Measurements from ENCODE around the gene TBC1D24. TPM values are rescaled to one million over a fixed set of nuclear protein-coding genes. Genes with fewer than 3 reads are reported as not detected.

The TBC1D24 gene
- total and polyA plus RNA-seq, 2 donors (not counting 1 experiment from before 2014, with no cell fraction given): 7.1 to 9.4 TPM

- peaks cover 0 to 53% (median 33%) of the 10 kb centered on the region in 4 experiments for H3K27me3 ChIP-seq (replicated peaks in 1 of 4; ENCODE audit: control extremely low read depth in 1 of 4, control insufficient read depth in 3 of 4, insufficient read depth in 4 of 4, low read length in 3 of 4)
- no peaks in the 10 kb centered on the region for H3K9me3 Mint-ChIP-seq (ENCODE audit: insufficient read depth)
- no peaks in the 10 kb centered on the region for H3K36me3 ChIP-seq (replicated peaks in 1 of 2; ENCODE audit: control extremely low read depth in 1 of 2, control insufficient read depth in 1 of 2, extremely low read depth in 1 of 2, insufficient read depth in 2 of 2, low read length in 1 of 2)
- peak overlapping the region in 1 of 5 experiments; percentile 55 for H3K4me3 ChIP-seq (ENCODE audit: control extremely low read depth in 1 of 5, extremely low read depth in 1 of 5, insufficient read depth in 1 of 5, low read depth in 2 of 5, low read length in 4 of 5)
- peak overlapping the region; percentile 76 for H3K4me3 Mint-ChIP-seq
- H3K4me1 ChIP-seq (ENCODE audit: control insufficient read depth in 2 of 2, insufficient read depth in 2 of 2, low read length in 2 of 2): peaks cover 59 to 67% of the 10 kb centered on the region in 2 donors
- POLR2A ChIA-PET: interaction anchor here (0.6 to 1.8 kb wide), 3 partner anchors 10 to 46 kb away, joined by 3 to 11 read pairs (median 4); partner anchors contain the start of gene TEDC2
- ATAC-seq (ENCODE audit: low read depth): no peak
- TF ChIP-seq, protein P1, sequence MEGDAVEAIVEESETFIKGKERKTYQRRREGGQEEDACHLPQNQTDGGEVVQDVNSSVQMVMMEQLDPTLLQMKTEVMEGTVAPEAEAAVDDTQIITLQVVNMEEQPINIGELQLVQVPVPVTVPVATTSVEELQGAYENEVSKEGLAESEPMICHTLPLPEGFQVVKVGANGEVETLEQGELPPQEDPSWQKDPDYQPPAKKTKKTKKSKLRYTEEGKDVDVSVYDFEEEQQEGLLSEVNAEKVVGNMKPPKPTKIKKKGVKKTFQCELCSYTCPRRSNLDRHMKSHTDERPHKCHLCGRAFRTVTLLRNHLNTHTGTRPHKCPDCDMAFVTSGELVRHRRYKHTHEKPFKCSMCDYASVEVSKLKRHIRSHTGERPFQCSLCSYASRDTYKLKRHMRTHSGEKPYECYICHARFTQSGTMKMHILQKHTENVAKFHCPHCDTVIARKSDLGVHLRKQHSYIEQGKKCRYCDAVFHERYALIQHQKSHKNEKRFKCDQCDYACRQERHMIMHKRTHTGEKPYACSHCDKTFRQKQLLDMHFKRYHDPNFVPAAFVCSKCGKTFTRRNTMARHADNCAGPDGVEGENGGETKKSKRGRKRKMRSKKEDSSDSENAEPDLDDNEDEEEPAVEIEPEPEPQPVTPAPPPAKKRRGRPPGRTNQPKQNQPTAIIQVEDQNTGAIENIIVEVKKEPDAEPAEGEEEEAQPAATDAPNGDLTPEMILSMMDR (IDR thresholded peaks at IDR 0.05): no peak
- TF ChIP-seq EZH2 (IDR thresholded peaks at IDR 0.05; ENCODE audit: borderline replicate concordance, insufficient read depth, low read depth, low read length, poor library complexity, severe bottlenecking): no peak
- H3K27ac Mint-ChIP-seq: peak overlapping the region; percentile 61
- CTCF ChIA-PET: interaction anchor here (0.6 to 2.1 kb wide), 6 partner anchors 17 to 55 kb away, joined by 3 to 6 read pairs (median 4); no protein-coding TSS in a partner anchor
- DNase-seq: peak; percentile 32
- peaks cover 3% of the 10 kb centered on the region for H3K79me2 ChIP-seq (ENCODE audit: control insufficient read depth, insufficient read depth, low read length)
- peaks cover 42% of the 10 kb centered on the region for H3K4me1 Mint-ChIP-seq
- WGBS (ENCODE audit: insufficient coverage): 42% methylated on average over 11 of the region's 16 CpGs
- peaks cover 36% of the 10 kb centered on the region for H4K20me1 ChIP-seq (ENCODE audit: control insufficient read depth, insufficient read depth, low read length, poor library complexity, severe bottlenecking)
- H2AFZ ChIP-seq (ENCODE audit: insufficient read depth, low read depth, low read length, poor library complexity, severe bottlenecking): no peak overlapping the region
- no peaks in the 10 kb centered on the region for H3K9me3 ChIP-seq (ENCODE audit: control extremely low read depth in 1 of 3, control insufficient read depth in 2 of 3, insufficient read depth in 1 of 3, low read length in 2 of 3)
- H3K9ac ChIP-seq (ENCODE audit: low read length): peak overlapping the region; percentile 11
- H3K27ac ChIP-seq (ENCODE audit: low read length in 2 of 2): no peak overlapping the region
- H3K27me3 Mint-ChIP-seq: peaks cover 22% of the 10 kb centered on the region
- H3K4me2 ChIP-seq (replicated peaks; ENCODE audit: low read depth, low read length, poor library complexity, severe bottlenecking): peak overlapping the region; percentile 97
- intact Hi-C loops (cut with micrococcal nuclease): no loop called here
Observed at GRCh38 chr16:2469399-2470233, 5.3 kb upstream of the TBC1D24 start.

GRCh38 chr16:2470234-2470601 is 4.7 kb upstream of the TBC1D24 start:
- Mint-ChIP-seq H3K9me3 (ENCODE audit: insufficient read depth) (no peaks in the 10 kb centered on the region), H3K4me3 (peak overlapping the region; percentile 76), H3K4me1 (peaks cover 42% of the 10 kb centered on the region), H3K27ac (no peak overlapping the region), H3K27me3 (peaks cover 22% of the 10 kb centered on the region)
- Histone ChIP-seq H3K4me2 (replicated peaks; ENCODE audit: low read depth, low read length, poor library complexity, severe bottlenecking) (peak overlapping the region; percentile 97), H3K27me3 (replicated peaks in 1 of 4; ENCODE audit: control extremely low read depth in 1 of 4, control insufficient read depth in 3 of 4, insufficient read depth in 4 of 4, low read length in 3 of 4) (peaks cover 0 to 53% (median 33%) of the 10 kb centered on the region in 4 experiments), H3K79me2 (ENCODE audit: control insufficient read depth, insufficient read depth, low read length) (peaks cover 3% of the 10 kb centered on the region), H3K9me3 (ENCODE audit: control extremely low read depth in 1 of 3, control insufficient read depth in 2 of 3, insufficient read depth in 1 of 3, low read length in 2 of 3) (no peaks in the 10 kb centered on the region), H3K9ac (ENCODE audit: low read length) (no peak overlapping the region), H3K36me3 (replicated peaks in 1 of 2; ENCODE audit: control extremely low read depth in 1 of 2, control insufficient read depth in 1 of 2, extremely low read depth in 1 of 2, insufficient read depth in 2 of 2, low read length in 1 of 2) (no peaks in the 10 kb centered on the region), H3K4me3 (ENCODE audit: control extremely low read depth in 1 of 5, extremely low read depth in 1 of 5, insufficient read depth in 1 of 5, low read depth in 2 of 5, low read length in 4 of 5) (no peak overlapping the region), H2AFZ (ENCODE audit: insufficient read depth, low read depth, low read length, poor library complexity, severe bottlenecking) (no peak overlapping the region), H3K4me1 (ENCODE audit: control insufficient read depth in 2 of 2, insufficient read depth in 2 of 2, low read length in 2 of 2) (peaks cover 59 to 67% of the 10 kb centered on the region in 2 donors), H3K27ac (ENCODE audit: low read length in 2 of 2) (no peak overlapping the region), H4K20me1 (ENCODE audit: control insufficient read depth, insufficient read depth, low read length, poor library complexity, severe bottlenecking) (peaks cover 36% of the 10 kb centered on the region)
- no peak for DNase-seq
- POLR2A ChIA-PET: interaction anchor here (0.6 to 1.1 kb wide), 2 partner anchors 46 to 199 kb away, joined by 3 to 4 read pairs; no protein-coding TSS in a partner anchor
- no peak for ATAC-seq (ENCODE audit: low read depth)
- CTCF ChIA-PET: interaction anchor here (0.6 to 1.5 kb wide), 3 partner anchors 40 to 56 kb away, joined by 3 to 5 read pairs (median 3); no protein-coding TSS in a partner anchor
- WGBS (ENCODE audit: insufficient coverage): 80% methylated on average over 7 of the region's 7 CpGs
- intact Hi-C loops (cut with micrococcal nuclease): no loop called here
- TF ChIP-seq EZH2 (IDR thresholded peaks at IDR 0.05; ENCODE audit: borderline replicate concordance, insufficient read depth, low read depth, low read length, poor library complexity, severe bottlenecking): no peak
- TF ChIP-seq, protein P1 (IDR thresholded peaks at IDR 0.05): no peak

All from B cell (primary cell).